Chondrocyte (in vitro differentiated cells): Measurements from ENCODE around the gene INPP4B. TPM values are rescaled to one million over a fixed set of nuclear protein-coding genes. Genes with fewer than 3 reads are reported as not detected.

Experiments
- DNase-seq: peaks from one replicate; pipeline ENCODE4 v3.0.0; 2021; ENCODE audit warnings: mixed read lengths, low spot score
- H3K27ac Mint-ChIP-seq: one replicate; pipeline ENCODE4 v1.8.0; 2021; ENCODE audit warnings: mild to moderate bottlenecking, moderate library complexity, mixed read lengths; ENCODE audit not compliant: unreplicated experiment
- H3K27me3 Mint-ChIP-seq: 2 replicates; pipeline ENCODE4 v1.8.0; 2021; ENCODE audit warnings: low read depth, mixed read lengths
- H3K36me3 Mint-ChIP-seq: 2 replicates; pipeline ENCODE4 v1.8.0; 2021; ENCODE audit warnings: low read depth, mixed read lengths
- H3K4me1 Mint-ChIP-seq: 2 replicates; pipeline ENCODE4 v1.8.0; 2021; ENCODE audit warnings: low read depth, mild to moderate bottlenecking, mixed read lengths
- H3K4me3 Mint-ChIP-seq: one replicate; pipeline ENCODE4 v1.8.0; 2021; ENCODE audit warnings: mild to moderate bottlenecking, moderate library complexity, mixed read lengths; ENCODE audit not compliant: unreplicated experiment
- H3K9me3 Mint-ChIP-seq: 2 replicates; pipeline ENCODE4 v1.8.0; 2021; ENCODE audit warnings: low read depth, mixed read lengths
- CTCF ChIP-seq: fragments of 200-600 bp; sonication (generic); IDR thresholded peaks from 2 replicates; pipeline ENCODE4 v1.5.0; 2021; ENCODE audit warnings: antibody characterized with exemption, mild to moderate bottlenecking, moderate library complexity
- total RNA-seq: library from RNA; stranded (reverse); gene quantifications from 3 replicates; pipeline ENCODE4 v1.2.1, GENCODE V29; 2021

INPP4B gene
- total RNA-seq, 1 donor from 2014 or later: 30.0 TPM

GRCh38 chr4:142485452-142485851, 360.6 kb downstream of the INPP4B start:
- no peak for TF ChIP-seq CTCF
- H3K27me3 Mint-ChIP-seq: no peaks in the 10 kb centered on the region
- H3K9me3 Mint-ChIP-seq: peaks cover 3% of the 10 kb centered on the region
- no peak overlapping the region for H3K4me3 Mint-ChIP-seq
- H3K36me3 Mint-ChIP-seq: peaks cover 1% of the 10 kb centered on the region
- no peak for DNase-seq
- H3K27ac Mint-ChIP-seq: no peak overlapping the region
- peaks cover 3% of the 10 kb centered on the region for H3K4me1 Mint-ChIP-seq

- DNase-seq: no peak
- no peak for TF ChIP-seq CTCF
- Mint-ChIP-seq H3K9me3 (peaks cover 2% of the 10 kb centered on the region), H3K27ac (peak overlapping the region; percentile 13), H3K4me1 (peaks cover 12% of the 10 kb centered on the region), H3K4me3 (no peak overlapping the region), H3K36me3 (peaks cover 1% of the 10 kb centered on the region), H3K27me3 (no peaks in the 10 kb centered on the region)
Measured at GRCh38 chr4:142480244-142480643, 365.9 kb downstream of the INPP4B start.

GRCh38 chr4:142475663-142476062, 370.4 kb downstream of the INPP4B start:
- no peak for DNase-seq
- Mint-ChIP-seq H3K27ac (no peak overlapping the region), H3K4me3 (no peak overlapping the region), H3K27me3 (no peaks in the 10 kb centered on the region), H3K4me1 (peaks cover 13% of the 10 kb centered on the region), H3K36me3 (no peaks in the 10 kb centered on the region), H3K9me3 (peaks cover 2% of the 10 kb centered on the region)
- no peak for TF ChIP-seq CTCF

- DNase-seq: no peak
- H3K4me3 Mint-ChIP-seq: no peak overlapping the region
- no peak for TF ChIP-seq CTCF
- no peaks in the 10 kb centered on the region for H3K27me3 Mint-ChIP-seq
- no peak overlapping the region for H3K27ac Mint-ChIP-seq
- no peaks in the 10 kb centered on the region for H3K36me3 Mint-ChIP-seq
- H3K9me3 Mint-ChIP-seq: peaks cover 2% of the 10 kb centered on the region
- peaks cover 7% of the 10 kb centered on the region for H3K4me1 Mint-ChIP-seq
Measured at GRCh38 chr4:142474398-142475087, 371.6 kb downstream of the INPP4B start.

GRCh38 chr4:142473960-142474338, 372.2 kb downstream of the INPP4B start:
- Mint-ChIP-seq H3K4me1 (peaks cover 7% of the 10 kb centered on the region), H3K4me3 (no peak overlapping the region), H3K9me3 (peaks cover 2% of the 10 kb centered on the region), H3K27ac (no peak overlapping the region), H3K36me3 (no peaks in the 10 kb centered on the region), H3K27me3 (no peaks in the 10 kb centered on the region)
- no peak for TF ChIP-seq CTCF
- no peak for DNase-seq
